RPMI7951 (cell line): ENCODE data around the gene LDLRAD1. TPM values are rescaled to one million over a fixed set of nuclear protein-coding genes. Genes with fewer than 3 reads are reported as not detected.
"Not testable (repeated sequence)": the region's sequence is repeated elsewhere in the genome, so short reads cannot be mapped to it uniquely, and the experiment has no call there.

Experiments used
- DNase-seq: peaks from one replicate; pipeline ENCODE4 v3.0.0-alpha.2; 2012; ENCODE audit warnings: low read depth
- total RNA-seq: library from RNA; depleted of rRNA; stranded (reverse); fragments of >200 nt; shearing (Covaris generic); gene quantifications from 2 replicates; pipeline ENCODE4 v1.2.3, GENCODE V29; 2014

The LDLRAD1 gene
- total RNA-seq, 1 experiment from 2014 or later = not detected

GRCh38 chr1:54016343-54017282, 1.4 kb downstream of the LDLRAD1 start:
- peak; percentile 26 for DNase-seq

- DNase-seq = no peak
These were observed 3.9 kb downstream of the LDLRAD1 start for GRCh38 chr1:54014009-54014629.

- no peak for DNase-seq
These were observed 4.5 kb downstream of the LDLRAD1 start for GRCh38 chr1:54013393-54014008.

GRCh38 chr1:54012863-54013262, 5.1 kb downstream of the LDLRAD1 start:
- DNase-seq = no peak

GRCh38 chr1:54012008-54012325, 6.0 kb downstream of the LDLRAD1 start:
- DNase-seq = no peak

- DNase-seq = no peak
These were observed 6.5 kb downstream of the LDLRAD1 start for GRCh38 chr1:54011316-54012007.

GRCh38 chr1:54010415-54011117, 7.4 kb downstream of the LDLRAD1 start:
- no peak for DNase-seq

GRCh38 chr1:54009406-54009805, 8.6 kb downstream of the LDLRAD1 start:
- DNase-seq = no peak

GRCh38 chr1:54008876-54009275, 9.1 kb downstream of the LDLRAD1 start:
- no peak for DNase-seq

GRCh38 chr1:54007613-54008012, 10.4 kb downstream of the LDLRAD1 start:
- DNase-seq = no peak

GRCh38 chr1:54006508-54006907, 11.5 kb downstream of the LDLRAD1 start:
- DNase-seq = no peak

- no peak for DNase-seq
These were observed 13.4 kb downstream of the LDLRAD1 start for GRCh38 chr1:54004481-54005049.

- DNase-seq = not testable (repeated sequence)
These were observed 14.1 kb downstream of the LDLRAD1 start for GRCh38 chr1:54003750-54004480.

- DNase-seq = no peak
These were observed 14.7 kb downstream of the LDLRAD1 start for GRCh38 chr1:54003249-54003646.

GRCh38 chr1:54002544-54003248, 15.3 kb downstream of the LDLRAD1 start:
- DNase-seq = no peak

- no peak for DNase-seq
These were observed 16.4 kb downstream of the LDLRAD1 start for GRCh38 chr1:54001591-54001990.

GRCh38 chr1:53999920-54000319, 18.1 kb downstream of the LDLRAD1 start:
- no peak for DNase-seq

GRCh38 chr1:53998223-53998622, 19.8 kb downstream of the LDLRAD1 start:
- DNase-seq = no peak

- no peak for DNase-seq
These were observed 22.3 kb downstream of the LDLRAD1 start for GRCh38 chr1:53995683-53996082.

- not testable (repeated sequence) for DNase-seq
These were observed 23.5 kb downstream of the LDLRAD1 start for GRCh38 chr1:53994516-53994915.
